Kidney (tissue), 14 donors: ENCODE measurements around the gene LBX2. TPM values are rescaled to one million over a fixed set of nuclear protein-coding genes. Genes with fewer than 3 reads are reported as not detected.
"Not testable (repeated sequence)": the region's sequence is repeated elsewhere in the genome, so short reads cannot be mapped to it uniquely, and the experiment has no call there.

Source experiments
- DNase-seq, 5 donors: peaks; one replicate each; pipeline ENCODE4 v3.0.0-alpha.2; 2013 to 2020
- FAIRE-seq: peaks from 2 replicates; lab custom pipeline; 2012; peaks lifted over from hg19 to GRCh38; lab: Jason Lieb, UNC
- H3K27ac ChIP-seq, 2 donors: one replicate each; pipeline ENCODE4 v1.7.0; 2013; ENCODE audit warnings: low read depth in 2 of 2, low read length in 2 of 2, inconsistent platforms in 1 of 2
- H3K27me3 ChIP-seq: one replicate; pipeline ENCODE4 v1.7.1; 2013; ENCODE audit warnings: low read length, inconsistent platforms; ENCODE audit not compliant: control insufficient read depth, insufficient read depth
- H3K36me3 ChIP-seq, 3 donors: one replicate each; pipeline versions ENCODE4 v1.7.0 to v1.7.1; 2013; ENCODE audit warnings: low read length in 3 of 3, control low read depth in 1 of 3, inconsistent platforms in 1 of 3; ENCODE audit not compliant: insufficient read depth in 3 of 3, control insufficient read depth in 2 of 3
- H3K4me1 ChIP-seq, 3 donors: one replicate each; pipeline versions ENCODE4 v1.7.0 to v1.7.1; 2013; ENCODE audit warnings: low read length in 3 of 3, inconsistent platforms in 1 of 3, low read depth in 1 of 3; ENCODE audit not compliant: control insufficient read depth in 2 of 3, insufficient read depth in 2 of 3
- H3K4me3 ChIP-seq, 3 donors: one replicate each; pipeline versions ENCODE4 v1.7.0 to v1.8.1; 2013; ENCODE audit warnings: low read length in 3 of 3, control low read depth in 1 of 3, inconsistent platforms in 1 of 3
- H3K9ac ChIP-seq, 3 donors: one replicate each; pipeline versions ENCODE4 v1.7.0 to v1.7.1; 2013; ENCODE audit warnings: low read length in 3 of 3, control low read depth in 1 of 3, inconsistent platforms in 1 of 3
- H3K9me3 ChIP-seq, 3 donors: one replicate each; pipeline versions ENCODE4 v1.7.0 to v1.7.1; 2013; ENCODE audit warnings: low read length in 3 of 3, control low read depth in 1 of 3, inconsistent platforms in 1 of 3; ENCODE audit not compliant: control insufficient read depth in 2 of 3, insufficient read depth in 1 of 3
- CTCF ChIP-seq: IDR thresholded peaks from 3 replicates; pipeline ENCODE4 v1.5.1; 2012; ENCODE audit warnings: mild to moderate bottlenecking, moderate library complexity, borderline replicate concordance; ENCODE audit not compliant: insufficient read depth; ENCODE audit errors: extremely low read depth
- intact Hi-C: fragments of 100-400 bp; cut with DNase I; formaldehyde crosslinking; loops from one replicate; pipeline ENCODE4 v1.11.1; 2022
- polyA plus RNA-seq: library from polyadenylated mRNA; stranded (reverse); fragments of 350-450 nt; fragmentation: Illumina TruSeq; extraction: RNeasy Lipid Tissue Mini Kit (QIAGEN cat#74804); gene quantifications from one replicate; pipeline ENCODE4 v1.2.3, GENCODE V29; 2014; ENCODE audit warnings: low read depth, low replicate concordance; ENCODE audit not compliant: insufficient read depth
- total RNA-seq: library from RNA; stranded (reverse); fragmentation: NEBNext Ultra II Directional; extraction: Animal tissue kit (Norgen Biotek cat#: 25700); gene quantifications from one replicate; pipeline ENCODE4 v1.2.1, GENCODE V29; 2021
- donor health status: control.
- donor health status: control.
- donor health status: control.
- donor health status: control.
- donor health status: control.
- donor health status: DM: yes; HTN: yes; CAD: no.
- donor health status: Normal renal cell carcinoma (clear cell type).

The LBX2 gene
- total and polyA plus RNA-seq, 2 donors from 2014 or later, result 1.5 to 2.5 TPM

- DNase-seq (no peak), FAIRE-seq (no peak)
- Histone ChIP-seq H3K4me3 (no peak overlapping the region), H3K27ac (no peak overlapping the region), H3K36me3 (peaks cover 0 to 30% (median 28%) of the 10 kb centered on the region in 3 donors), H3K27me3 (no peaks in the 10 kb centered on the region), H3K9me3 (no peaks in the 10 kb centered on the region), H3K9ac (no peak overlapping the region), H3K4me1 (no peaks in the 10 kb centered on the region)
- intact Hi-C loops, result loop anchor here (5.0 kb wide), 1 partner anchor 97 kb away; no protein-coding TSS in a partner anchor
- TF ChIP-seq CTCF, result no peak
Observed at GRCh38 chr2:74489906-74490305, 9.5 kb downstream of the LBX2 start.

GRCh38 chr2:74488643-74489481 lies 10.5 kb downstream of the LBX2 start:
- Histone ChIP-seq H3K4me3 (no peak overlapping the region), H3K4me1 (no peaks in the 10 kb centered on the region), H3K9ac (no peak overlapping the region), H3K27ac (no peak overlapping the region), H3K36me3 (peaks cover 0 to 30% (median 28%) of the 10 kb centered on the region in 3 donors), H3K9me3 (no peaks in the 10 kb centered on the region), H3K27me3 (no peaks in the 10 kb centered on the region)
- TF ChIP-seq CTCF, result no peak
- FAIRE-seq (no peak), DNase-seq (no peak)
- intact Hi-C loops, result loop anchor here (5.0 kb wide), 1 partner anchor 98 kb away; no protein-coding TSS in a partner anchor

- no peak for FAIRE-seq
- no peaks in the 10 kb centered on the region for H3K27me3 ChIP-seq
Observed at GRCh38 chr2:74486141-74486540, 13.3 kb downstream of the LBX2 start.

GRCh38 chr2:74483675-74484164 lies 15.7 kb downstream of the LBX2 start:
- DNase-seq, H3K36me3 ChIP-seq, H3K27ac ChIP-seq, FAIRE-seq, intact Hi-C loops, H3K27me3 ChIP-seq, H3K9me3 ChIP-seq: not testable (repeated sequence)
- H3K4me3 ChIP-seq, result peak overlapping the region; percentile 95 to 100 (median 99)
- peak overlapping the region; percentile 68 to 98 (median 85) for H3K9ac ChIP-seq
- peaks cover 0 to 20% (median 6%) of the 10 kb centered on the region in 3 donors for H3K4me1 ChIP-seq

More at GRCh38 chr2:74486141-74486540, 13.3 kb downstream of the LBX2 start:
- no peaks in the 10 kb centered on the region for H3K9me3 ChIP-seq
- H3K9ac ChIP-seq, result no peak overlapping the region
- H3K4me3 ChIP-seq, result no peak overlapping the region
- no peak for TF ChIP-seq CTCF
- no peak for DNase-seq
- intact Hi-C loops, result loop anchor here (5.0 kb wide), 1 partner anchor 101 kb away; no protein-coding TSS in a partner anchor
- H3K36me3 ChIP-seq, result peaks cover 0 to 13% (median 11%) of the 10 kb centered on the region in 3 donors
- no peak overlapping the region for H3K27ac ChIP-seq
- peaks cover 0 to 13% (median 6%) of the 10 kb centered on the region in 3 donors for H3K4me1 ChIP-seq
